GM23248 (cell line): ENCODE results near the gene GSG1L. TPM values are rescaled to one million over a fixed set of nuclear protein-coding genes. Genes with fewer than 3 reads are reported as not detected.

Source experiments
- DNase-seq: peaks from one replicate; pipeline ENCODE4 v3.0.0-alpha.2; 2015
- H2AFZ ChIP-seq: fragments of 200-600 bp; sonication (generic); 2 replicates; pipeline ENCODE4 v1.6.1; 2016; ENCODE audit warnings: antibody characterized with exemption
- H3F3A ChIP-seq: fragments of 200-600 bp; sonication (generic); 2 replicates; pipeline ENCODE4 v1.6.1; 2016; ENCODE audit warnings: mild to moderate bottlenecking, antibody characterized with exemption, mixed run types; ENCODE audit not compliant: insufficient read depth
- H3K27ac ChIP-seq: fragments of 200-600 bp; sonication (generic); 2 replicates; pipeline ENCODE4 v1.5.1; 2016; ENCODE audit warnings: mild to moderate bottlenecking
- H3K27me3 ChIP-seq: fragments of 200-600 bp; sonication (generic); replicated peaks from 2 replicates; pipeline ENCODE4 v1.6.1; 2016; ENCODE audit warnings: mild to moderate bottlenecking; ENCODE audit not compliant: insufficient read depth
- H3K36me3 ChIP-seq: fragments of 200-600 bp; sonication (generic); 2 replicates; pipeline ENCODE4 v1.6.1; 2016; ENCODE audit warnings: low read depth, mild to moderate bottlenecking
- H3K4me1 ChIP-seq: fragments of 200-600 bp; sonication (generic); 2 replicates; pipeline ENCODE4 v1.6.1; 2016; ENCODE audit warnings: mild to moderate bottlenecking; ENCODE audit not compliant: insufficient read depth
- H3K4me2 ChIP-seq: fragments of 200-600 bp; sonication (generic); one replicate; pipeline ENCODE4 v1.6.1; 2016; ENCODE audit warnings: mild to moderate bottlenecking; ENCODE audit not compliant: unreplicated experiment
- H3K4me3 ChIP-seq: fragments of 200-600 bp; sonication (generic); 2 replicates; pipeline ENCODE4 v1.5.1; 2016; ENCODE audit warnings: mild to moderate bottlenecking
- H3K79me2 ChIP-seq: fragments of 200-600 bp; sonication (generic); 2 replicates; pipeline ENCODE4 v1.6.1; 2016; ENCODE audit warnings: mild to moderate bottlenecking; ENCODE audit not compliant: insufficient read depth
- H3K9ac ChIP-seq: fragments of 200-600 bp; sonication (generic); 2 replicates; pipeline ENCODE4 v1.6.1; 2016; ENCODE audit warnings: mild to moderate bottlenecking
- H3K9me2 ChIP-seq: fragments of 200-600 bp; sonication (generic); 2 replicates; pipeline ENCODE4 v1.6.1; 2016; ENCODE audit warnings: mixed run types, mild to moderate bottlenecking, moderate library complexity; ENCODE audit not compliant: insufficient read depth
- H3K9me3 ChIP-seq: fragments of 200-600 bp; sonication (generic); one replicate; pipeline ENCODE4 v1.6.1; 2017; ENCODE audit warnings: low read depth
- H4K20me1 ChIP-seq: fragments of 200-600 bp; sonication (generic); 2 replicates; pipeline ENCODE4 v1.6.0; 2016; ENCODE audit not compliant: insufficient read depth
- EZH2 ChIP-seq: fragments of 200-600 bp; sonication (generic); IDR thresholded peaks from 2 replicates; pipeline ENCODE4 v1.6.1; 2018; ENCODE audit warnings: antibody characterized with exemption, mild to moderate bottlenecking; ENCODE audit not compliant: insufficient read depth, poor library complexity, severe bottlenecking
- EZH2phosphoT487 ChIP-seq: fragments of 200-600 bp; sonication (generic); IDR thresholded peaks from 2 replicates; pipeline ENCODE4 v1.6.1; 2018; ENCODE audit warnings: antibody characterized with exemption, moderate library complexity, mild to moderate bottlenecking, low read depth; ENCODE audit not compliant: insufficient read depth
- whole genome bisulfite sequencing, 2 experiments: methylation state at CpG; one replicate each; pipeline ENCODE4 v1.1.6; 2015 to 2017; ENCODE audit warnings: low lambda C conversion rate in 2 of 2, low coverage in 1 of 2; ENCODE audit errors: missing lambda C conversion rate in 2 of 2; 5-methylcytosine and 5-hydroxymethylcytosine counted together
- in situ Hi-C: fragments of 300-500 bp; cut with MboI; formaldehyde crosslinking; loops from 2 replicates; pipeline ENCODE4 v1.15.0; 2020
- polyA plus RNA-seq: library from polyadenylated mRNA; unstranded; fragments of >200 nt; fragmentation: Nextera tagmentation; extraction: Ambion mirVana; gene quantifications from 2 replicates; pipeline ENCODE4 v1.2.1, GENCODE V29; 2016
- total RNA-seq: library from RNA; depleted of rRNA; stranded (reverse); fragments of >200 nt; shearing (Covaris generic); gene quantifications from 2 replicates; pipeline ENCODE4 v1.2.3, GENCODE V29; 2014

The GSG1L gene
- total and polyA plus RNA-seq, 2 experiments from 2014 or later: not detected

GRCh38 chr16:27853101-27853500 lies 210.4 kb downstream of the GSG1L start:
- no peaks in the 10 kb centered on the region for H3K4me1 ChIP-seq
- TF ChIP-seq EZH2 (no peak), EZH2phosphoT487 (no peak)
- no peaks in the 10 kb centered on the region for H4K20me1 ChIP-seq
- H3K27me3 ChIP-seq: peaks cover 22% of the 10 kb centered on the region
- H3K27ac ChIP-seq: no peak overlapping the region
- H3K9me2 ChIP-seq: no peaks in the 10 kb centered on the region
- WGBS, 2 experiments: 34 to 44% methylated on average over 9 of the region's 9 CpGs
- H3K4me3 ChIP-seq: no peak overlapping the region
- H3K9me3 ChIP-seq: no peaks in the 10 kb centered on the region
- no peak overlapping the region for H3K9ac ChIP-seq
- DNase-seq: no peak
- H3K36me3 ChIP-seq: no peaks in the 10 kb centered on the region
- no peak overlapping the region for H2AFZ ChIP-seq
- no peak overlapping the region for H3K4me2 ChIP-seq
- in situ Hi-C loops: no loop called here
- H3K79me2 ChIP-seq: no peaks in the 10 kb centered on the region
- H3F3A ChIP-seq: no peaks in the 10 kb centered on the region

GRCh38 chr16:27852681-27853080 lies 210.8 kb downstream of the GSG1L start:
- Histone ChIP-seq H3K9me2 (no peaks in the 10 kb centered on the region), H3K4me3 (no peak overlapping the region), H3K4me1 (no peaks in the 10 kb centered on the region), H4K20me1 (no peaks in the 10 kb centered on the region), H3K27ac (no peak overlapping the region), H3K36me3 (no peaks in the 10 kb centered on the region), H3K79me2 (no peaks in the 10 kb centered on the region), H3K27me3 (peaks cover 22% of the 10 kb centered on the region), H3K9ac (no peak overlapping the region), H3F3A (no peaks in the 10 kb centered on the region), H3K4me2 (no peak overlapping the region), H3K9me3 (no peaks in the 10 kb centered on the region), H2AFZ (no peak overlapping the region)
- WGBS, 2 experiments: 51 to 54% methylated on average over 11 to 13 of the region's 13 CpGs
- in situ Hi-C loops: no loop called here
- TF ChIP-seq EZH2phosphoT487 (no peak), EZH2 (no peak)
- DNase-seq: no peak

GRCh38 chr16:27852116-27852515 lies 211.4 kb downstream of the GSG1L start:
- in situ Hi-C loops: no loop called here
- no peak for DNase-seq
- H3K27me3 ChIP-seq: peaks cover 22% of the 10 kb centered on the region
- no peak overlapping the region for H2AFZ ChIP-seq
- WGBS, 2 experiments: 58 to 66% methylated on average over 7 of the region's 7 CpGs
- no peak overlapping the region for H3K4me2 ChIP-seq
- no peak overlapping the region for H3K4me3 ChIP-seq
- no peak overlapping the region for H3K9ac ChIP-seq
- H3K36me3 ChIP-seq: no peaks in the 10 kb centered on the region
- no peaks in the 10 kb centered on the region for H4K20me1 ChIP-seq
- H3F3A ChIP-seq: no peaks in the 10 kb centered on the region
- H3K4me1 ChIP-seq: no peaks in the 10 kb centered on the region
- TF ChIP-seq EZH2 (no peak), EZH2phosphoT487 (no peak)
- H3K79me2 ChIP-seq: no peaks in the 10 kb centered on the region
- no peaks in the 10 kb centered on the region for H3K9me3 ChIP-seq
- no peak overlapping the region for H3K27ac ChIP-seq
- no peaks in the 10 kb centered on the region for H3K9me2 ChIP-seq

- Histone ChIP-seq H3K36me3 (no peaks in the 10 kb centered on the region), H3K79me2 (no peaks in the 10 kb centered on the region), H2AFZ (no peak overlapping the region), H4K20me1 (no peaks in the 10 kb centered on the region), H3K9me3 (no peaks in the 10 kb centered on the region), H3K27ac (no peak overlapping the region), H3K9me2 (no peaks in the 10 kb centered on the region), H3K4me2 (no peak overlapping the region), H3K9ac (no peak overlapping the region), H3K4me3 (no peak overlapping the region), H3K27me3 (peaks cover 22% of the 10 kb centered on the region), H3K4me1 (no peaks in the 10 kb centered on the region), H3F3A (no peaks in the 10 kb centered on the region)
- DNase-seq: no peak
- in situ Hi-C loops: no loop called here
- 49 to 56% methylated on average over 8 to 9 of the region's 9 CpGs for WGBS, 2 experiments
- no peak for TF ChIP-seq EZH2
- no peak for TF ChIP-seq EZH2phosphoT487
Observed at GRCh38 chr16:27851586-27851985, 211.9 kb downstream of the GSG1L start.

GRCh38 chr16:27849621-27850020 lies 213.9 kb downstream of the GSG1L start:
- DNase-seq: no peak
- Histone ChIP-seq H3F3A (no peaks in the 10 kb centered on the region), H3K9me2 (no peaks in the 10 kb centered on the region), H3K9ac (no peak overlapping the region), H4K20me1 (no peaks in the 10 kb centered on the region), H3K4me1 (no peaks in the 10 kb centered on the region), H3K36me3 (no peaks in the 10 kb centered on the region), H3K79me2 (no peaks in the 10 kb centered on the region), H2AFZ (no peak overlapping the region), H3K27me3 (peaks cover 32% of the 10 kb centered on the region), H3K9me3 (no peaks in the 10 kb centered on the region), H3K4me2 (no peak overlapping the region), H3K4me3 (no peak overlapping the region), H3K27ac (no peak overlapping the region)
- WGBS, 2 experiments: 49 to 52% methylated on average over 3 of the region's 3 CpGs
- in situ Hi-C loops: no loop called here
- TF ChIP-seq EZH2phosphoT487: no peak
- TF ChIP-seq EZH2: no peak
